Esophagus squamous epithelium (tissue), 5 donors: ENCODE measurements around the gene SYNPO2. TPM values are rescaled to one million over a fixed set of nuclear protein-coding genes. Genes with fewer than 3 reads are reported as not detected.

Source experiments
- DNase-seq: peaks from one replicate; lab custom pipeline; 2025; lab: John Stamatoyannopoulos, UW
- H3K27ac ChIP-seq, 4 donors: fragments of 200-600 bp; sonication (generic); one replicate each; pipeline ENCODE4 v1.5.1; 2016 to 2019; ENCODE audit warnings: mild to moderate bottlenecking in 1 of 4
- H3K27me3 ChIP-seq, 4 donors: fragments of 200-600 bp; sonication (generic); 1 replicate in 3 of 4; 2 replicates in 1 of 4; pipeline versions ENCODE4 v1.5.1 to v1.6.0; 2017 to 2021; ENCODE audit warnings: antibody characterized with exemption in 1 of 4
- H3K36me3 ChIP-seq, 3 donors: fragments of 200-600 bp; sonication (generic); one replicate each; pipeline ENCODE4 v1.5.1; 2016 to 2019
- H3K4me1 ChIP-seq, 3 donors: fragments of 200-600 bp; sonication (generic); one replicate each; pipeline ENCODE4 v1.5.1; 2017 to 2019
- H3K4me3 ChIP-seq, 4 donors: fragments of 200-600 bp; sonication (generic); 1 replicate in 3 of 4; 2 replicates in 1 of 4; pipeline ENCODE4 v1.5.1; 2016 to 2019; ENCODE audit warnings: mild to moderate bottlenecking in 2 of 4, moderate library complexity in 1 of 4
- H3K9me3 ChIP-seq, 3 donors: fragments of 200-600 bp; sonication (generic); one replicate each; pipeline ENCODE4 v1.5.1; 2016 to 2019
- POLR2A ChIP-seq, 4 donors: fragments of 450-650 bp; IDR thresholded peaks; one replicate each; pipeline ENCODE4 v1.6.1; 2017; ENCODE audit warnings: antibody characterized with exemption in 4 of 4, mild to moderate bottlenecking in 4 of 4, moderate library complexity in 3 of 4
- WGBS, 2 donors: methylation state at CpG; one replicate each; pipeline ENCODE4 v1.1.5; 2018; 5-methylcytosine and 5-hydroxymethylcytosine counted together
- intact Hi-C: fragments of 100-400 bp; cut with DNase I; formaldehyde crosslinking; loops from one replicate; pipeline ENCODE4 v1.15.0; 2022
- total RNA-seq, 4 donors: library from RNA; depleted of rRNA; stranded (reverse); fragments of >200 nt; gene quantifications; one replicate each; pipeline ENCODE4 v1.1.0, GENCODE V29; 2016
- TF ChIP-seq, protein P1 (sequence below), 6 experiments: fragments of 450-650 bp in 4 of 6; fragments of 200-600 bp in 2 of 6; sonication (generic) in 2 of 6; IDR thresholded peaks; one replicate each; pipeline ENCODE4 v1.5.1; 2016 to 2019; ENCODE audit warnings: antibody characterized with exemption in 6 of 6, mild to moderate bottlenecking in 4 of 6, moderate library complexity in 4 of 6
- donor health status: DM: yes; HTN: yes; CAD: no.

The SYNPO2 gene
- total RNA-seq, 4 donors from 2014 or later, result 19.0 to 418 (median 84.2) TPM

DNA sequence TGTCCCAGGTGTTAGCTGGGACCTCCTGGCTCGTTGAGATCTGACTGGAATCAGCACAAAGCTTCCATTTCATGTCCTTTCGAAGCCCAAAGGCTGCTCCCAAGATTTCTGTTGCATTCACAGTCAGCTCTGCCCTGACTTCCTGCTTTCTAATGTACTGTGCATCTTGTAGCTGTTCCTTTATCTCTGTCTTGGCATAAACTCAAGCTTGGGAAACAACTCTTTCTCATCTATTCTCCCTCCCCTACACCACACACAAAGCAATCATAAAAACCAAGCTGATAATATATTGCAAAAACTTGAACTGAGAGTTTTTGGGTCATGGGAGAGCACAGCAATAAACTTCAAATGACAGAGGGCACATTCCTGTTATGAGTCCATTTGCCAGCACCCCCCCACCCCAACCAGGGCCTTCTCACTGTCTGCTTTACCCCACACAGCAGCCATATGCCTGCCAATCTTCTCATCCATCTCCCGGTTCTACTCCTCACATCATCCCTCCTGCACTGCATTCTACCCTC, 76.3 kb downstream of the SYNPO2 start:
- intact Hi-C loops, result loop anchor here (10.0 kb wide), 2 partner anchors 70 to 190 kb away; no protein-coding TSS in a partner anchor

DNA sequence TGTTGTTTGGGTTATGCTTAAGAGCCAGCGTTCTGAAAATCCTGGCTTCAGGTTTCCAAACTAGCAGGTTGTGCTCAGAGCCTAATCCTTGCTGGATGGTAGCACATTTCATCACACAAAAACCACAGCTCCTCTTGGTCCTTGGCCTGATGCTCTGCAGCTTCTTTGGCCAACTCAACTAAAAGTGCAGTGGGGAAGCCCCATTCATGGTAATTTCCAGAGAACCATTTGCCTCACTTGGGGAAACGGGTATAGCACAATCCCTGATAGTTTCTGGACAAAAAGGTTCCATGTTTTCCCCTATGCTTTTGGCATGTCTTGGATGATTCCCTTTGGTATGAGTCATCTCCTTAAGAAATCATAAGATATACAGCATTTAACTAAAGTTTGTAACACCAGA, 78.7 kb downstream of the SYNPO2 start:
- Histone ChIP-seq H3K27me3 (no peaks in the 10 kb centered on the region), H3K4me1 (peaks cover 9 to 61% (median 21%) of the 10 kb centered on the region in 3 donors), H3K4me3 (no peak overlapping the region), H3K9me3 (no peaks in the 10 kb centered on the region), H3K36me3 (no peaks in the 10 kb centered on the region), H3K27ac (peak overlapping the region; percentile 64 to 70 (median 68))
- no peak for DNase-seq
- WGBS, 2 donors, result 24% methylated on average over 2 of the region's 2 CpGs
- TF ChIP-seq POLR2A (IDR thresholded peaks at IDR 0.05), result no peak
- TF ChIP-seq, protein P1, sequence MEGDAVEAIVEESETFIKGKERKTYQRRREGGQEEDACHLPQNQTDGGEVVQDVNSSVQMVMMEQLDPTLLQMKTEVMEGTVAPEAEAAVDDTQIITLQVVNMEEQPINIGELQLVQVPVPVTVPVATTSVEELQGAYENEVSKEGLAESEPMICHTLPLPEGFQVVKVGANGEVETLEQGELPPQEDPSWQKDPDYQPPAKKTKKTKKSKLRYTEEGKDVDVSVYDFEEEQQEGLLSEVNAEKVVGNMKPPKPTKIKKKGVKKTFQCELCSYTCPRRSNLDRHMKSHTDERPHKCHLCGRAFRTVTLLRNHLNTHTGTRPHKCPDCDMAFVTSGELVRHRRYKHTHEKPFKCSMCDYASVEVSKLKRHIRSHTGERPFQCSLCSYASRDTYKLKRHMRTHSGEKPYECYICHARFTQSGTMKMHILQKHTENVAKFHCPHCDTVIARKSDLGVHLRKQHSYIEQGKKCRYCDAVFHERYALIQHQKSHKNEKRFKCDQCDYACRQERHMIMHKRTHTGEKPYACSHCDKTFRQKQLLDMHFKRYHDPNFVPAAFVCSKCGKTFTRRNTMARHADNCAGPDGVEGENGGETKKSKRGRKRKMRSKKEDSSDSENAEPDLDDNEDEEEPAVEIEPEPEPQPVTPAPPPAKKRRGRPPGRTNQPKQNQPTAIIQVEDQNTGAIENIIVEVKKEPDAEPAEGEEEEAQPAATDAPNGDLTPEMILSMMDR (IDR thresholded peaks at IDR 0.05), result no peak
- intact Hi-C loops, result loop anchor here (10.0 kb wide), 2 partner anchors 73 to 193 kb away; no protein-coding TSS in a partner anchor

More for the DNA sequence above, 76.3 kb downstream of the SYNPO2 start:
- no peak for DNase-seq
- Histone ChIP-seq H3K4me1 (peaks cover 9 to 65% (median 19%) of the 10 kb centered on the region in 3 donors), H3K27me3 (no peaks in the 10 kb centered on the region), H3K4me3 (no peak overlapping the region), H3K36me3 (no peaks in the 10 kb centered on the region), H3K27ac (peak overlapping the region in 3 of 4 donors; percentile 66 to 70 (median 69)), H3K9me3 (no peaks in the 10 kb centered on the region)
- WGBS, 2 donors, result 44 to 61% methylated on average over 3 of the region's 3 CpGs
- TF ChIP-seq POLR2A (IDR thresholded peaks at IDR 0.05), result no peak
- TF ChIP-seq, protein P1 (IDR thresholded peaks at IDR 0.05), result no peak

DNA sequence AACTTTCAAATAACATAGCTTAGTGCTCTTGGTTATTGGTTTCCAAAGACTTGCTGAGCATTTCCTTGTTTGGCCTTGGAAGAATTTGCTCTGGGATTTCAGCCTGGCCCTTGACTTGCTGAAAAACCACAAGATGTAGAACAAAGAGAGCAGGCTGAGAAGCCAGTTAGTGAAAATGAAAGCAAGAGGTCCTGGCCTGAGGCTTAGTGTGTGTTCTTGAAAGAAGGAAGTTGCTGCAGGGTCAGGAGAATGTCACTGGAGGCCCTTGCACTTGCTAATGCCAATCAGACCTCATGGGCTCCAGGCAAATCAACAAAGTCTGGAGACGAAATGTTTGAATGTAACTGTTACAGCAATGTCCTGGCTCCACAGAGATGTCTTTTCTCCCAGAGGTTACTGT, 79.4 kb downstream of the SYNPO2 start:
- peaks cover 9 to 67% (median 21%) of the 10 kb centered on the region in 3 donors for H3K4me1 ChIP-seq
- intact Hi-C loops, result loop anchor here (10.0 kb wide), 2 partner anchors 73 to 193 kb away; no protein-coding TSS in a partner anchor
- no peaks in the 10 kb centered on the region for H3K27me3 ChIP-seq
- H3K9me3 ChIP-seq, result no peaks in the 10 kb centered on the region
- 7 to 10% methylated on average over 1 of the region's 1 CpG for WGBS, 2 donors
- H3K36me3 ChIP-seq, result no peaks in the 10 kb centered on the region
- DNase-seq, result peak; percentile 9
- peak overlapping the region; percentile 64 to 70 (median 68) for H3K27ac ChIP-seq
- H3K4me3 ChIP-seq, result no peak overlapping the region
- no peak for TF ChIP-seq POLR2A (IDR thresholded peaks at IDR 0.05)
- TF ChIP-seq, protein P1 (IDR thresholded peaks at IDR 0.05), result no peak

DNA sequence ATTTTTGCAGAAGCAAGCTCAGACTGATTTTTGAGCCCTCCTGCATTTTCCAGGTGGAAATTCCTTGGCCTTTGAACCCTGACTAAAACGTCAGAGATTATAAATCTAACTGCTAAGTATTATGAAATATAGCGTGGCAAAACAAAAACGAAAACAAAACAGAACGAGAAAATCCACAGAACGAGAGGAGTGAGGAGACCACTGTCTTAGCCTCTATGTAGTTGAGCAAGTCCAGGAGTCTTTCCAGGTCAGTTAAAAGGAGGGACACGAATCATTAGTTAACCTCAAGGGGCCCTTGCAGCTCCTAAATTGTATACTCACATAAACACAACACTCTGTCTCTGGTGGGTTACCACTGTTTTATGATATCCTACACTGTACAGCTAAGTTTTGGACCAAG, 80.2 kb downstream of the SYNPO2 start:
- Histone ChIP-seq H3K27me3 (no peaks in the 10 kb centered on the region), H3K27ac (peak overlapping the region; percentile 64 to 70 (median 68)), H3K36me3 (no peaks in the 10 kb centered on the region), H3K4me3 (no peak overlapping the region), H3K4me1 (peaks cover 9 to 75% (median 21%) of the 10 kb centered on the region in 3 donors), H3K9me3 (no peaks in the 10 kb centered on the region)
- intact Hi-C loops, result loop anchor here (10.0 kb wide), 2 partner anchors 74 to 194 kb away; no protein-coding TSS in a partner anchor
- TF ChIP-seq, protein P1 (IDR thresholded peaks at IDR 0.05), result no peak
- no peak for TF ChIP-seq POLR2A (IDR thresholded peaks at IDR 0.05)
- no peak for DNase-seq
- 18 to 28% methylated on average over 5 to 6 of the region's 6 CpGs for WGBS, 2 donors

DNA sequence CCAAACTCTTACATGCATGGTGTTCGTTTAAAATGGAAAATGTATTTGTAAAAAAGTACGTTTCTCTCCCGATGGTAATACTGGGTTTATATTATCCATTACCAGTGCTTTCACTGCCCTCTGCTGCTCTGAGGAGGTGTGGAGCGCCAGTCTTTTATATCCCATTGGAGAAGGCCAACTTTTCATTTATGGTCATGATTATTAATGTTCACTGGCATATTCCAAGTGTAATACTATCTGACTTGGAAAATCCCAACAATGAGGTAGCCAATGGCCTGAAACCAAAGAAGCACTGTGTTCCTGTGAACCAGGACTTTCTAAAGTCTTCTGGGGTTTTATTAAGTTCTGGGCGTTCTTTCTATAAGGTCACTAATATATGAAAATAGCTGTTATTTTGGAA, 80.7 kb downstream of the SYNPO2 start:
- TF ChIP-seq, protein P1 (IDR thresholded peaks at IDR 0.05), result peak; percentile 27 to 79 (median 62)
- TF ChIP-seq POLR2A (IDR thresholded peaks at IDR 0.05), result no peak

More for the DNA sequence above, 80.7 kb downstream of the SYNPO2 start:
- H3K27ac ChIP-seq, result peak overlapping the region in 3 of 4 donors; percentile 64 to 70 (median 66)
- no peaks in the 10 kb centered on the region for H3K36me3 ChIP-seq
- no peak for DNase-seq
- H3K4me1 ChIP-seq, result peaks cover 9 to 79% (median 21%) of the 10 kb centered on the region in 3 donors
- no peak overlapping the region for H3K4me3 ChIP-seq
- no peaks in the 10 kb centered on the region for H3K27me3 ChIP-seq
- whole genome bisulfite sequencing, 2 donors, result 9 to 27% methylated on average over 5 of the region's 5 CpGs
- no peaks in the 10 kb centered on the region for H3K9me3 ChIP-seq
- intact Hi-C loops, result loop anchor here (10.0 kb wide), 2 partner anchors 75 to 195 kb away; no protein-coding TSS in a partner anchor
